WERI-Rb-1 (cell line): ENCODE results near the gene CFAP20DC.
"Not testable (repeated sequence)": the region's sequence is repeated elsewhere in the genome, so short reads cannot be mapped to it uniquely, and the experiment has no call there.

Experiments used
- DNase-seq: peaks from one replicate; pipeline ENCODE4 v3.0.0-alpha.2; 2020
- H3K27ac ChIP-seq: fragments of 250-450 bp; sonication (Bioruptor Pico); 2 replicates; pipeline ENCODE4 v1.5.1; 2020; ENCODE audit warnings: mild to moderate bottlenecking, moderate library complexity
- H3K27me3 ChIP-seq: fragments of 250-450 bp; sonication (Bioruptor Pico); 2 replicates; pipeline ENCODE4 v1.5.1; 2021; ENCODE audit warnings: mild to moderate bottlenecking, low read depth, moderate library complexity; ENCODE audit not compliant: insufficient read depth, severe bottlenecking
- H3K36me3 ChIP-seq: fragments of 250-450 bp; sonication (Bioruptor Pico); 2 replicates; pipeline ENCODE4 v1.5.1; 2020; ENCODE audit warnings: mild to moderate bottlenecking, moderate library complexity
- H3K4me3 ChIP-seq: 2 replicates; pipeline ENCODE4 v1.5.1; 2011; ENCODE audit warnings: low read depth, mild to moderate bottlenecking, control low read depth, low read length
- H3K9me3 ChIP-seq: fragments of 250-450 bp; sonication (Bioruptor Pico); 2 replicates; pipeline ENCODE4 v1.5.1; 2021; ENCODE audit warnings: mild to moderate bottlenecking, moderate library complexity; ENCODE audit not compliant: severe bottlenecking
- TF ChIP-seq, protein P1 (sequence below): IDR thresholded peaks from 2 replicates; pipeline ENCODE4 v1.5.1; 2011; ENCODE audit warnings: low read depth, mild to moderate bottlenecking, control low read depth, inconsistent platforms, low read length

The CFAP20DC gene

DNA sequence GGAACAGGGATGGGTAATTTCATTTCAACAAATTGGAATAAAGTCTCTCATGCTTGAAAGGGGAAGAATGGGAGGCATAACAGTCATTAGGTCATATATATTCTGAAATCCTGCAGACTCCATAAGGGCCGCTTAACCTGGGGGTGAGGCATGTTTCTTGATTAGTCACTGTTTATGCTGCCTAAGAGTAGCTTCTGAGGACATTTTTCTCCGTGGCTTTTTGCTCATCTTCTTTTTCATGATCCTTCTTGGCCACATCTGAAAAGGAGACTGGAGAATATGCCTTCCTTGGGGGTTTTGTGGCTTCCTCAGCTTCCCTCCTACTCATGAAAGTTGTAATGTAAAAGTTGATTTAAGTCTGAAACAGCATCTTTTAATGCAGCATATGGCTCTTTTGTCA is 20.0 kb upstream of the CFAP20DC start:
- DNase-seq = no peak
- no peaks in the 10 kb centered on the region for H3K36me3 ChIP-seq
- H3K4me3 ChIP-seq = no peak overlapping the region
- no peaks in the 10 kb centered on the region for H3K27me3 ChIP-seq
- no peak overlapping the region for H3K27ac ChIP-seq
- H3K9me3 ChIP-seq = no peaks in the 10 kb centered on the region
- TF ChIP-seq, protein P1, sequence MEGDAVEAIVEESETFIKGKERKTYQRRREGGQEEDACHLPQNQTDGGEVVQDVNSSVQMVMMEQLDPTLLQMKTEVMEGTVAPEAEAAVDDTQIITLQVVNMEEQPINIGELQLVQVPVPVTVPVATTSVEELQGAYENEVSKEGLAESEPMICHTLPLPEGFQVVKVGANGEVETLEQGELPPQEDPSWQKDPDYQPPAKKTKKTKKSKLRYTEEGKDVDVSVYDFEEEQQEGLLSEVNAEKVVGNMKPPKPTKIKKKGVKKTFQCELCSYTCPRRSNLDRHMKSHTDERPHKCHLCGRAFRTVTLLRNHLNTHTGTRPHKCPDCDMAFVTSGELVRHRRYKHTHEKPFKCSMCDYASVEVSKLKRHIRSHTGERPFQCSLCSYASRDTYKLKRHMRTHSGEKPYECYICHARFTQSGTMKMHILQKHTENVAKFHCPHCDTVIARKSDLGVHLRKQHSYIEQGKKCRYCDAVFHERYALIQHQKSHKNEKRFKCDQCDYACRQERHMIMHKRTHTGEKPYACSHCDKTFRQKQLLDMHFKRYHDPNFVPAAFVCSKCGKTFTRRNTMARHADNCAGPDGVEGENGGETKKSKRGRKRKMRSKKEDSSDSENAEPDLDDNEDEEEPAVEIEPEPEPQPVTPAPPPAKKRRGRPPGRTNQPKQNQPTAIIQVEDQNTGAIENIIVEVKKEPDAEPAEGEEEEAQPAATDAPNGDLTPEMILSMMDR = no peak

DNA sequence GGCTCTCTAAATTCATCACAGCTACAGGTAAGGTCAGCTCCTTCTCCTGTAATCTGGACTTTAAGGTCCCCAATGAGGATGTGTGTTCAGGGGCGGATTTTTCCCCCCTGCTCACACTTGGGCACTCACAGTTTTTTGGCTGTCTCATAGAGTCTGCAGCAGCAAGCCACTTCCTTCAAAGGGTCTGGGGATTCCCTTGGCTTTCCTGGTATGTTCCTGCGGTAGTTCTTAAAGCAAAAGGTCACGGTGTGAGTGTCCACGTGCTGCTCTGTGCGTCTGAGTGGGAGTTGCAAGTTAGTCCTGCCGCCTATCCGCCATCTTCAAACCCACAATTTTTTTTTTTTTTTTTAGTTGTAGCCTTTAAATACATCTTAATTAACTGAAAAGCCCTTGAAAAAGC is 15.4 kb upstream of the CFAP20DC start:
- H3K9me3 ChIP-seq = no peaks in the 10 kb centered on the region
- H3K27ac ChIP-seq = no peak overlapping the region
- H3K27me3 ChIP-seq = no peaks in the 10 kb centered on the region
- TF ChIP-seq, protein P1 = no peak
- no peak overlapping the region for H3K4me3 ChIP-seq
- H3K36me3 ChIP-seq = no peaks in the 10 kb centered on the region
- no peak for DNase-seq

DNA sequence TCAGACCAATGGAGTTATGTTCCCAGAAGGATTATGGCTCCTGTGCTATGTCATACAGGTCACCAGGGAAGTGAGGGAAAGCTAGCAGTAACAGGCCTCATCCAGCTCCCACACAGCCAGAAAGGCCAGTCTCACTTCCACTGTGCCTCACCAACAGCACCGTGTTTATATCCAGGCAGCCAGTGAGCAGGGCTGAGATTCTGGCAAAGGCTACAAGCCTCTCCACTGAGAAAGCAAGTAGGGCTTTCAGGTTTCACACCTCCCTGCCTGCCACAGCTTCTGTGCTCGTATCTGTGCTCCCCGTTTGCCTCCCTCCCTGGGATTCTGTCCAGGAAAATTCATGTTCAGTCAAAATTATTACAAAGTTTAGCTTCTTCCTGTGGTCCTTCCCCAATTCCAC is 14.9 kb upstream of the CFAP20DC start:
- no peaks in the 10 kb centered on the region for H3K36me3 ChIP-seq
- DNase-seq = no peak
- H3K4me3 ChIP-seq = no peak overlapping the region
- no peaks in the 10 kb centered on the region for H3K27me3 ChIP-seq
- H3K27ac ChIP-seq = no peak overlapping the region
- H3K9me3 ChIP-seq = no peaks in the 10 kb centered on the region
- TF ChIP-seq, protein P1 = no peak

DNA sequence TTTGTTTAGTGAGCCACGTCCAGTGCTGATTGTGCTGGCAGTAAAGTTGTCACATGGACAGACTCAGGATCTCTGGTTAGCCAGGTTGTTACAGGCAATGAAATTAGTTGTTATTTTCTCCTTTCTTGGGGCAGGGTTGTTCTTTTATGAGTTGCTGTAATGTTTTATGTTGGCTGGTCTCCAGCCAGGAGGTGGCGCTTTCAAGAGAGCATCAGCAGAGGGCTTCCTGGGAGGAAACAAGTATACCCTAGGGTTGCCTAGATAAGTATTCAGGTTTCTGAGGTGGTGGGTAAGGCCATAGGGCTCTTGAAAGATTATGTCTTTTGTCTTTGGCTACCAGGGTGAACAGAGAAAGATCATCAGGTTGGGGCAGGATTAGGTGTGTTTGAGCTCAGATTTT is 14.5 kb upstream of the CFAP20DC start:
- DNase-seq = peak; percentile 11

DNA sequence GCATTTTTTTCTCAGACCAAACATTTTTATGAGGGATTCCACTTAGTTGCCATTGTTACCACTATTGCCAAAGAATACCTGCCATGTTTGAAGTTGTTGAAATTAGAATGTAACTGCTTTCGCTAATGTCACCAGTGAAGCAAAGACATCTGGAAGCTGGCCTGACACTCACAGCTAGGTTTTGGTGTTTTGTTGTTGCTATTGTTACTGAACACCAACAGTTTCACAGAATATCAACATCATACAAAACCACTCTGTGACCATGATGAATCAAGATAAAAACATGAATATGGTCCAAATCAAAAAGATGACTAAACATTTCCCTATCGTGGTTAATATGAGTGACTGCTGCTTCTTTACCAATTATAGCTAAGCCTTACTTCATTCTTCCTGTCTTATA is 6.9 kb upstream of the CFAP20DC start:
- TF ChIP-seq, protein P1 = no peak
- no peak for DNase-seq
- H3K9me3 ChIP-seq = no peaks in the 10 kb centered on the region
- H3K36me3 ChIP-seq = no peaks in the 10 kb centered on the region
- H3K4me3 ChIP-seq = no peak overlapping the region
- no peaks in the 10 kb centered on the region for H3K27me3 ChIP-seq
- no peak overlapping the region for H3K27ac ChIP-seq

More for the DNA sequence above, 14.5 kb upstream of the CFAP20DC start:
- TF ChIP-seq, protein P1 = no peak
- Histone ChIP-seq H3K4me3 (no peak overlapping the region), H3K27me3 (no peaks in the 10 kb centered on the region), H3K9me3 (no peaks in the 10 kb centered on the region), H3K36me3 (no peaks in the 10 kb centered on the region), H3K27ac (no peak overlapping the region)

DNA sequence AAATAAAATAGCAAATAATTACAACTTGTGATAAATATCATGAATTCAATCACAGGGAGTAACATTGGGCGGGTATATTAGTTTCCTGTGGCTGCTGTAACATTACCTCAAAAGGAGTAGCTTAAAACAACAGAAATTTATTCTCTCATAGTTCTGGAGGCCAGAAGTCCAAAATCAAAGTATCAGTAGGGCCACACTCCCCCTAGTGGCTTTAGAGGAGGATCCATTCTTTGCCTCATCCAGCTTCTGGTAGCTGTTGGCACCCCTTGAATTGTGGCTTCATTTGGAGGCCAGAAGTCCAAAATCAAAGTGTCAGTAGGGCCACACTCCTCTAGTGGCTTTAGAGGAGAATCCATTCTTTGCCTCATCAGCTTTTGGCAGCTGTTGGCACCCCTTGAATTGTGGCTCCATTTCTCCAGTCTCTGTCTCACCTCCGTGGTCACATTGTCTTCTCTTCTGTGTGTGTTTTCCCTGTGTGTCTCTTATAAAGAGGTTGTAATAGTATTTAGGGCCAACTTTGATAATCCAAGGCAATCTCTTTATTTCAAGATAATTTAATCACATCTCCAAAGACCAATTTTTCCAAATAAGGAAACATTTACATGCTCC is 3.1 kb upstream of the CFAP20DC start:
- H3K27ac ChIP-seq = no peak overlapping the region
- no peaks in the 10 kb centered on the region for H3K27me3 ChIP-seq
- TF ChIP-seq, protein P1 = peak; percentile 71
- H3K9me3 ChIP-seq = no peaks in the 10 kb centered on the region
- no peak overlapping the region for H3K4me3 ChIP-seq
- no peaks in the 10 kb centered on the region for H3K36me3 ChIP-seq
- DNase-seq = no peak

DNA sequence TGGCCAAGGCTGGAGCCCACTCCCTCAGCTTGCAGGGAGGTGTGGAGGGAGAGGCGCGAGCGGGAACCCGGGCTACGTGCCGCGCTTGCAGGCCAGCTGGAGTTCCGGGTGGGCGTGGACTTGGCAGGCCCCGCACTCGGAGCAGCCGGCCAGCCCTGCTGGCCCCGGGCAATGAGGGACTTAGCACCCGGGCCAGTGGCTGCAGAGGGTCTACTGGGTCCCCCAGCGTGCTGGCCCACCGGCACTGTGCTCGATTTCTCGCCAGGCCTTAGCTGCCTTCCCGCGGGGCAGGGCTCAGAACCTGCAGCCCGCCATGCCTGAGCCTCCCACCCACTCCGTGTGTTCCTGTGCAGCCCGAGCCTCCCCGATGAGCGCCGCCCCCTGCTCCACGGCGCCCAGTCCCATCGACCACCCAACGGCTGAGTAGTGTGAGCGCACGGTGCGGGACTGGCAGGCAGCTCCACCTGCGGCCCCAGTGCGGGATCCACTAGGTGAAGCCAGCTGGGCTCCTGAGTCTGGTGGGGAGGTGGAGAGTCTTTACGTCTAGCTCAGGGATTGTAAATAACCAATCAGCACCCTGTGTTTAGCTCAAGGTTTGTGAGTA is 1.1 kb upstream of the CFAP20DC start:
- H3K4me3 ChIP-seq, H3K9me3 ChIP-seq, H3K27me3 ChIP-seq, H3K36me3 ChIP-seq, DNase-seq, H3K27ac ChIP-seq: not testable (repeated sequence)
